SK-N-SH (cell line): ENCODE measurements around the gene RABGAP1L. TPM values are rescaled to one million over a fixed set of nuclear protein-coding genes. Genes with fewer than 3 reads are reported as not detected.

Experiments used
- CTCF ChIA-PET: fragments of 300-600, 350-600 bp; formaldehyde crosslinking; extraction: SDS; loops from one replicate; lab custom pipeline; 2021; lab: Yijun Ruan, JAX
- POLR2A ChIA-PET: fragments of 350-600 bp; sonication (Branson Sonifier 250); formaldehyde crosslinking; extraction: SDS; loops from one replicate; lab custom pipeline; 2020; ENCODE audit warnings: antibody characterized with exemption, inconsistent platforms; lab: Yijun Ruan, JAX
- DNase-seq: peaks from one replicate; pipeline ENCODE4 v3.0.0; 2012
- H2AFZ ChIP-seq: fragments of 200-600 bp; sonication (generic); 2 replicates; pipeline ENCODE4 v1.8.1; 2016; ENCODE audit warnings: antibody characterized with exemption, mild to moderate bottlenecking, low read depth
- H3F3A ChIP-seq: fragments of 200-600 bp; sonication (generic); replicated peaks from 2 replicates; pipeline ENCODE3; 2016; ENCODE audit warnings: antibody characterized with exemption, mild to moderate bottlenecking; ENCODE audit not compliant: insufficient read depth
- H3K27ac ChIP-seq, 2 experiments: fragments of 200-500 bp in 1 of 2; fragments of 200-600 bp in 1 of 2; sonication (Bioruptor generic) in 1 of 2; sonication (generic), shearing (Covaris generic) in 1 of 2; 2 replicates each; pipeline versions ENCODE4 v1.5.1 to v1.6.1; 2014 to 2016; ENCODE audit warnings: low read depth in 2 of 2, inconsistent platforms in 1 of 2, low read length in 1 of 2, mild to moderate bottlenecking in 1 of 2, mixed read lengths in 1 of 2
- H3K27me3 ChIP-seq: fragments of 200-600 bp; sonication (generic), shearing (Covaris generic); 2 replicates; pipeline ENCODE4 v1.6.1; 2016; ENCODE audit warnings: mixed run types; ENCODE audit not compliant: insufficient read depth
- H3K36me3 ChIP-seq, 2 experiments: fragments of 200-500 bp in 1 of 2; fragments of 200-600 bp in 1 of 2; sonication (Bioruptor generic) in 1 of 2; sonication (generic) in 1 of 2; replicated peaks in 1 of 2; 2 replicates each; pipeline versions ENCODE3 to v1.5.1; 2014 to 2016; ENCODE audit warnings: low read length in 1 of 2, mild to moderate bottlenecking in 1 of 2; ENCODE audit not compliant: insufficient read depth in 2 of 2, control insufficient read depth in 1 of 2
- H3K4me1 ChIP-seq, 2 experiments: fragments of 200-500 bp in 1 of 2; fragments of 200-600 bp in 1 of 2; sonication (Bioruptor generic) in 1 of 2; sonication (generic), shearing (Covaris generic) in 1 of 2; 2 replicates each; pipeline versions ENCODE4 v1.5.1 to v1.6.1; 2014 to 2016; ENCODE audit warnings: low read depth in 1 of 2, low read length in 1 of 2, mixed run types in 1 of 2; ENCODE audit not compliant: insufficient read depth in 2 of 2, control insufficient read depth in 1 of 2
- H3K4me2 ChIP-seq: fragments of 200-600 bp; sonication (generic), shearing (Covaris generic); 2 replicates; pipeline ENCODE4 v1.6.1; 2017; ENCODE audit warnings: mixed run types
- H3K4me3 ChIP-seq, 2 experiments: fragments of 200-500 bp in 1 of 2; fragments of 200-600 bp in 1 of 2; sonication (Bioruptor generic) in 1 of 2; sonication (generic), shearing (Covaris generic) in 1 of 2; 2 replicates each; pipeline versions ENCODE4 v1.5.1 to v1.8.1; 2014 to 2016; ENCODE audit warnings: low read depth in 2 of 2, inconsistent platforms in 1 of 2, low read length in 1 of 2, mild to moderate bottlenecking in 1 of 2, mixed read lengths in 1 of 2, moderate library complexity in 1 of 2
- H3K79me2 ChIP-seq: fragments of 200-600 bp; sonication (generic); 2 replicates; pipeline ENCODE4 v1.8.1; 2017; ENCODE audit warnings: mild to moderate bottlenecking; ENCODE audit not compliant: insufficient read depth
- H3K9ac ChIP-seq: fragments of 200-600 bp; sonication (generic); 2 replicates; pipeline ENCODE4 v1.6.1; 2017; ENCODE audit warnings: mixed run types
- H3K9me2 ChIP-seq: fragments of 200-600 bp; sonication (generic); 2 replicates; pipeline ENCODE4 v1.6.1; 2017; ENCODE audit warnings: mixed run types
- H3K9me3 ChIP-seq: fragments of 200-600 bp; sonication (generic); 2 replicates; pipeline ENCODE4 v1.6.1; 2017; ENCODE audit warnings: mixed run types, mild to moderate bottlenecking, moderate library complexity
- H4K20me1 ChIP-seq: fragments of 200-600 bp; sonication (generic); 2 replicates; pipeline ENCODE4 v1.6.1; 2017; ENCODE audit warnings: mild to moderate bottlenecking, mixed run types; ENCODE audit not compliant: insufficient read depth
- EP300 ChIP-seq, 2 experiments: IDR thresholded peaks; 2 replicates each; pipeline versions ENCODE4 v1.4.0 to v1.6.1; 2012; ENCODE audit warnings: borderline replicate concordance in 1 of 2, low read depth in 1 of 2, low read length in 1 of 2
- EZH2phosphoT487 ChIP-seq: fragments of 200-600 bp; sonication (generic); IDR thresholded peaks from 2 replicates; pipeline ENCODE4 v1.6.1; 2017; ENCODE audit warnings: low read depth, mixed run types, mild to moderate bottlenecking, antibody characterized with exemption, moderate library complexity, borderline replicate concordance
- FOXJ3 ChIP-seq: sonication (generic); formaldehyde crosslinking; IDR thresholded peaks from 2 replicates; pipeline ENCODE4 v1.5.1; 2020; ENCODE audit warnings: mild to moderate bottlenecking, missing genetic modification reagents
- JUND ChIP-seq: IDR thresholded peaks from 2 replicates; pipeline ENCODE4 v1.4.0; 2012
- PBX3 ChIP-seq: IDR thresholded peaks from 2 replicates; pipeline ENCODE4; 2012
- RXRA ChIP-seq: IDR thresholded peaks from 2 replicates; pipeline ENCODE4 v1.4.0; 2012; ENCODE audit warnings: low read depth, mild to moderate bottlenecking, borderline replicate concordance
- SIN3A ChIP-seq: IDR thresholded peaks from 2 replicates; pipeline ENCODE4 v1.6.1; 2012; ENCODE audit warnings: low read depth, mild to moderate bottlenecking, low read length, moderate library complexity, borderline replicate concordance
- SMC3 ChIP-seq: IDR thresholded peaks from 2 replicates; pipeline ENCODE4 v1.6.1; 2012; ENCODE audit warnings: low read depth, low read length, improper control_type of control experiment
- TAF1 ChIP-seq: IDR thresholded peaks from 2 replicates; pipeline ENCODE4 v1.6.1; 2012; ENCODE audit warnings: low read depth, mild to moderate bottlenecking, low read length, moderate library complexity, borderline replicate concordance
- TEAD4 ChIP-seq: IDR thresholded peaks from 2 replicates; pipeline ENCODE4 v1.4.0; 2012; ENCODE audit warnings: mild to moderate bottlenecking, borderline replicate concordance; ENCODE audit not compliant: insufficient read depth
- USF1 ChIP-seq: IDR thresholded peaks from 2 replicates; pipeline ENCODE4 v1.4.0; 2012; ENCODE audit warnings: low read depth, borderline replicate concordance
- ZBTB33 ChIP-seq: IDR thresholded peaks from 2 replicates; pipeline ENCODE4 v1.4.0; 2012; ENCODE audit warnings: low read depth, borderline replicate concordance
- WGBS: methylation state at CpG from one replicate; pipeline ENCODE4 v1.1.6; 2017; ENCODE audit warnings: low lambda C conversion rate; 5-methylcytosine and 5-hydroxymethylcytosine counted together
- polyA plus RNA-seq, 3 experiments: library from polyadenylated mRNA; depleted of rRNA; stranded (reverse); fragments of >200 nt; gene quantifications; 2 replicates each; pipeline ENCODE4 v1.2.3, GENCODE V29; 2012

Gene RABGAP1L
- polyA plus RNA-seq, 1 of the 3 experiments (the other 2 are of a cell fraction): 7.2 TPM

- no peak for DNase-seq
- no peaks in the 10 kb centered on the region for H4K20me1 ChIP-seq
- H3K79me2 ChIP-seq: no peaks in the 10 kb centered on the region
- no peaks in the 10 kb centered on the region for H3K27me3 ChIP-seq
- H3K4me2 ChIP-seq: no peak overlapping the region
- H3K9me3 ChIP-seq: no peaks in the 10 kb centered on the region
- H2AFZ ChIP-seq: no peak overlapping the region
- no peak for TF ChIP-seq FOXJ3 (CRISPR knock-in tag)
- 68% methylated on average over 1 of the region's 1 CpG for WGBS
- H3K9me2 ChIP-seq: no peaks in the 10 kb centered on the region
- ChIA-PET CTCF (interaction anchor here (0.7 to 3.1 kb wide), 5 partner anchors 11 to 37 kb away, joined by 3 to 13 read pairs (median 3); no protein-coding TSS in a partner anchor), POLR2A (no interaction called here)
- no peaks in the 10 kb centered on the region for H3F3A ChIP-seq
- H3K9ac ChIP-seq: no peak overlapping the region
- no peak overlapping the region for H3K27ac ChIP-seq
- peaks cover 0 to 2% of the 10 kb centered on the region in 2 experiments; a peak in 2 of 4 replicates for H3K4me1 ChIP-seq
- no peaks in the 10 kb centered on the region for H3K36me3 ChIP-seq
- no peak overlapping the region for H3K4me3 ChIP-seq
These were observed 806.8 kb downstream of the RABGAP1L start for GRCh38 chr1:174966008-174966572.

GRCh38 chr1:174967845-174968705 is 808.8 kb downstream of the RABGAP1L start:
- no peaks in the 10 kb centered on the region for H3K27me3 ChIP-seq
- TF ChIP-seq TAF1: no peak
- TF ChIP-seq SMC3: no peak
- TF ChIP-seq ZBTB33: no peak
- TF ChIP-seq PBX3: no peak
- TF ChIP-seq RXRA: no peak
- no peak for TF ChIP-seq FOXJ3 (CRISPR knock-in tag)
- no peak for TF ChIP-seq EZH2phosphoT487
- TF ChIP-seq TEAD4: no peak
- TF ChIP-seq EP300 (IDR thresholded peaks at IDR 0.05; ENCODE audit: borderline replicate concordance in 1 of 2, low read depth in 1 of 2, low read length in 1 of 2): no peak
- TF ChIP-seq SIN3A: no peak
- TF ChIP-seq JUND: no peak
- no peak for TF ChIP-seq USF1
- H3F3A ChIP-seq: no peaks in the 10 kb centered on the region
- H3K36me3 ChIP-seq: no peaks in the 10 kb centered on the region
- no peak overlapping the region for H3K9ac ChIP-seq
- no peaks in the 10 kb centered on the region for H3K9me2 ChIP-seq
- H3K27ac ChIP-seq: no peak overlapping the region
- no peak overlapping the region for H3K4me2 ChIP-seq
- H2AFZ ChIP-seq: no peak overlapping the region
- no peaks in the 10 kb centered on the region for H3K9me3 ChIP-seq
- no peak overlapping the region for H3K4me3 ChIP-seq
- no peak for DNase-seq
- H4K20me1 ChIP-seq: no peaks in the 10 kb centered on the region
- WGBS: 67% methylated on average over 4 of the region's 4 CpGs
- ChIA-PET POLR2A (no interaction called here), CTCF (no interaction called here)
- H3K79me2 ChIP-seq: no peaks in the 10 kb centered on the region
- peaks cover 0 to 2% of the 10 kb centered on the region in 2 experiments; a peak in 2 of 4 replicates for H3K4me1 ChIP-seq
